ENCODE results near the gene HMGCLL1.

Gene HMGCLL1

GRCh38 chr6:55560290-55560885 is 18.6 kb downstream of the HMGCLL1 start:
- H3K9me3 Mint-ChIP-seq, result peaks cover 3% of the 10 kb centered on the region
- H3K4me3 Mint-ChIP-seq, result no peak overlapping the region
- H3K27ac Mint-ChIP-seq, result no peak overlapping the region
- no peaks in the 10 kb centered on the region for H3K4me1 Mint-ChIP-seq
- ATAC-seq (no peak), DNase-seq (ENCODE audit: low spot score in 2 of 2) (no peak)
- no peaks in the 10 kb centered on the region for H3K36me3 Mint-ChIP-seq

- no peak for DNase-seq (ENCODE audit: low spot score in 2 of 2)
- Mint-ChIP-seq H3K27ac (no peak overlapping the region), H3K9me3 (peaks cover 3% of the 10 kb centered on the region), H3K36me3 (no peaks in the 10 kb centered on the region), H3K4me3 (no peak overlapping the region), H3K4me1 (no peaks in the 10 kb centered on the region)
- ATAC-seq, result no peak
Measured at GRCh38 chr6:55557146-55557545, 21.8 kb downstream of the HMGCLL1 start.

GRCh38 chr6:55545791-55546190 is 33.2 kb downstream of the HMGCLL1 start:
- no peak overlapping the region for H3K4me3 Mint-ChIP-seq
- H3K9me3 Mint-ChIP-seq, result peaks cover 3% of the 10 kb centered on the region
- H3K4me1 Mint-ChIP-seq, result no peaks in the 10 kb centered on the region
- H3K36me3 Mint-ChIP-seq, result no peaks in the 10 kb centered on the region
- ATAC-seq (no peak), DNase-seq (ENCODE audit: low spot score in 2 of 2) (no peak)
- no peak overlapping the region for H3K27ac Mint-ChIP-seq

GRCh38 chr6:55543633-55544309 is 35.2 kb downstream of the HMGCLL1 start:
- Mint-ChIP-seq H3K36me3 (no peaks in the 10 kb centered on the region), H3K4me3 (no peak overlapping the region), H3K4me1 (no peaks in the 10 kb centered on the region), H3K9me3 (peaks cover 12% of the 10 kb centered on the region), H3K27ac (no peak overlapping the region)
- DNase-seq (ENCODE audit: low spot score in 2 of 2) (no peak), ATAC-seq (no peak)

- H3K9me3 Mint-ChIP-seq, result peaks cover 12% of the 10 kb centered on the region
- no peaks in the 10 kb centered on the region for H3K4me1 Mint-ChIP-seq
- no peak overlapping the region for H3K4me3 Mint-ChIP-seq
- H3K27ac Mint-ChIP-seq, result no peak overlapping the region
- no peak for DNase-seq (ENCODE audit: low spot score in 2 of 2)
- no peaks in the 10 kb centered on the region for H3K36me3 Mint-ChIP-seq
- no peak for ATAC-seq
Measured at GRCh38 chr6:55541024-55541423, 38.0 kb downstream of the HMGCLL1 start.

GRCh38 chr6:55536391-55536956 is 42.5 kb downstream of the HMGCLL1 start:
- no peak for DNase-seq (ENCODE audit: low spot score in 2 of 2)

GRCh38 chr6:55531496-55531895 is 47.5 kb downstream of the HMGCLL1 start:
- peaks cover 6% of the 10 kb centered on the region for H3K9me3 Mint-ChIP-seq
- ATAC-seq (no peak), DNase-seq (ENCODE audit: low spot score in 2 of 2) (no peak)
- H3K36me3 Mint-ChIP-seq, result no peaks in the 10 kb centered on the region
- H3K4me3 Mint-ChIP-seq, result no peak overlapping the region
- H3K27ac Mint-ChIP-seq, result no peak overlapping the region
- no peaks in the 10 kb centered on the region for H3K4me1 Mint-ChIP-seq

More at GRCh38 chr6:55536391-55536956, 42.5 kb downstream of the HMGCLL1 start:
- no peak for ATAC-seq
- no peaks in the 10 kb centered on the region for H3K4me1 Mint-ChIP-seq
- no peaks in the 10 kb centered on the region for H3K36me3 Mint-ChIP-seq
- no peak overlapping the region for H3K27ac Mint-ChIP-seq
- H3K9me3 Mint-ChIP-seq, result peaks cover 10% of the 10 kb centered on the region
- no peak overlapping the region for H3K4me3 Mint-ChIP-seq

GRCh38 chr6:55530931-55531330 is 48.1 kb downstream of the HMGCLL1 start:
- Mint-ChIP-seq H3K36me3 (no peaks in the 10 kb centered on the region), H3K27ac (no peak overlapping the region), H3K9me3 (peaks cover 9% of the 10 kb centered on the region), H3K4me3 (no peak overlapping the region), H3K4me1 (no peaks in the 10 kb centered on the region)
- no peak for ATAC-seq
- DNase-seq (ENCODE audit: low spot score in 2 of 2), result no peak

GRCh38 chr6:55528624-55529023 is 50.4 kb downstream of the HMGCLL1 start:
- Mint-ChIP-seq H3K4me1 (no peaks in the 10 kb centered on the region), H3K9me3 (peaks cover 15% of the 10 kb centered on the region), H3K4me3 (no peak overlapping the region), H3K27ac (no peak overlapping the region), H3K36me3 (no peaks in the 10 kb centered on the region)
- ATAC-seq (no peak), DNase-seq (ENCODE audit: low spot score in 2 of 2) (no peak)

GRCh38 chr6:55524441-55524840 is 54.6 kb downstream of the HMGCLL1 start:
- Mint-ChIP-seq H3K36me3 (no peaks in the 10 kb centered on the region), H3K4me1 (no peaks in the 10 kb centered on the region), H3K4me3 (no peak overlapping the region), H3K27ac (no peak overlapping the region), H3K9me3 (peaks cover 15% of the 10 kb centered on the region)
- DNase-seq (ENCODE audit: low spot score in 2 of 2) (no peak), ATAC-seq (no peak)

- Mint-ChIP-seq H3K4me3 (no peak overlapping the region), H3K9me3 (peaks cover 20% of the 10 kb centered on the region), H3K4me1 (no peaks in the 10 kb centered on the region), H3K27ac (no peak overlapping the region), H3K36me3 (no peaks in the 10 kb centered on the region)
- no peak for ATAC-seq
- DNase-seq (ENCODE audit: low spot score in 2 of 2), result no peak
Measured at GRCh38 chr6:55518529-55519060, 60.4 kb downstream of the HMGCLL1 start.

GRCh38 chr6:55516736-55517135 is 62.3 kb downstream of the HMGCLL1 start:
- Mint-ChIP-seq H3K36me3 (no peaks in the 10 kb centered on the region), H3K4me1 (no peaks in the 10 kb centered on the region), H3K4me3 (no peak overlapping the region), H3K27ac (no peak overlapping the region), H3K9me3 (peaks cover 23% of the 10 kb centered on the region)
- DNase-seq (ENCODE audit: low spot score in 2 of 2) (no peak), ATAC-seq (no peak)

- Mint-ChIP-seq H3K9me3 (peaks cover 15% of the 10 kb centered on the region), H3K4me1 (no peaks in the 10 kb centered on the region), H3K36me3 (no peaks in the 10 kb centered on the region), H3K4me3 (no peak overlapping the region), H3K27ac (no peak overlapping the region)
- no peak for ATAC-seq
- no peak for DNase-seq (ENCODE audit: low spot score in 2 of 2)
Measured at GRCh38 chr6:55512904-55513303, 66.1 kb downstream of the HMGCLL1 start.

GRCh38 chr6:55511122-55511800 is 67.7 kb downstream of the HMGCLL1 start:
- Mint-ChIP-seq H3K36me3 (no peaks in the 10 kb centered on the region), H3K9me3 (peaks cover 10% of the 10 kb centered on the region), H3K4me1 (no peaks in the 10 kb centered on the region), H3K27ac (no peak overlapping the region), H3K4me3 (no peak overlapping the region)
- DNase-seq (ENCODE audit: low spot score in 2 of 2) (no peak), ATAC-seq (no peak)

GRCh38 chr6:55499591-55499990 is 79.4 kb downstream of the HMGCLL1 start:
- peaks cover 22% of the 10 kb centered on the region for H3K9me3 Mint-ChIP-seq
- H3K36me3 Mint-ChIP-seq, result no peaks in the 10 kb centered on the region
- H3K4me1 Mint-ChIP-seq, result no peaks in the 10 kb centered on the region
- no peak for ATAC-seq
- H3K4me3 Mint-ChIP-seq, result no peak overlapping the region
- H3K27ac Mint-ChIP-seq, result no peak overlapping the region
- no peak for DNase-seq (ENCODE audit: low spot score in 2 of 2)
